Subcutaneous abdominal adipose tissue (tissue), 5 donors: ENCODE measurements around the gene ZBTB39.
"Not testable (repeated sequence)": the region's sequence is repeated elsewhere in the genome, so short reads cannot be mapped to it uniquely, and the experiment has no call there.

Source experiments
- H3K27ac ChIP-seq: one replicate; pipeline ENCODE4 v1.7.0; 2013; ENCODE audit warnings: low read depth, mild to moderate bottlenecking, inconsistent platforms, low read length, moderate library complexity
- H3K27me3 ChIP-seq, 5 donors: one replicate each; pipeline ENCODE4 v1.7.0; 2013; ENCODE audit warnings: low read length in 5 of 5, inconsistent platforms in 1 of 5; ENCODE audit not compliant: control insufficient read depth in 5 of 5, insufficient read depth in 4 of 5
- H3K36me3 ChIP-seq, 5 donors: one replicate each; pipeline ENCODE4 v1.7.0; 2013; ENCODE audit warnings: low read length in 5 of 5; ENCODE audit not compliant: control insufficient read depth in 5 of 5, insufficient read depth in 5 of 5
- H3K4me1 ChIP-seq, 5 donors: one replicate each; pipeline ENCODE4 v1.7.0; 2013; ENCODE audit warnings: low read length in 5 of 5, mild to moderate bottlenecking in 3 of 5, moderate library complexity in 1 of 5; ENCODE audit not compliant: control insufficient read depth in 5 of 5, insufficient read depth in 5 of 5
- H3K4me3 ChIP-seq, 5 donors: one replicate each; pipeline ENCODE4 v1.7.0; 2013; ENCODE audit warnings: low read length in 5 of 5, low read depth in 1 of 5
- H3K9ac ChIP-seq, 5 donors: one replicate each; pipeline ENCODE4 v1.7.0; 2013; ENCODE audit warnings: low read length in 5 of 5, mild to moderate bottlenecking in 4 of 5, moderate library complexity in 3 of 5
- H3K9me3 ChIP-seq, 5 donors: one replicate each; pipeline ENCODE4 v1.7.0; 2013; ENCODE audit warnings: low read length in 5 of 5; ENCODE audit not compliant: control insufficient read depth in 5 of 5
- donor health status: healthy.
- donor health status: healthy.
- donor health status: healthy.
- donor health status: healthy.
- donor health status: healthy.

ZBTB39 gene

DNA sequence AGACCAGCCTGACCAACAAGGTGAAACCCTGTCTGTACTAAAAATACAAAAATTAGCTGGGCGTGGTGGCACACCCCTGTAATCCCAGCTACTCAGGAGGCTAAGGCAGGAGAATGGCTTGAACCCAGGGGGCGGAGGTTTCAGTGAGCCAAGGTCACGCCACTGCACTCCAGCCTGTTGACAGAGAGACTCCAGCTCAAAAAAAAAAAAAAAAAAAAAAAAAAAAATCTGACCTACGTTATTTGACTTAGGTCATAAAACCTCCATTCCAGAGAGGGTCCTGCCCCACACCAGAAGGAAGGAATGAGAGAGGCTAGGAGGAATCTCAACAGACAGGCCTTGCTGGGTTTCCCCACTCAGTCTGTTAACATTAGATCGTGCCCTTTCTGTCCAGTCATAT is 12.0 kb upstream of the ZBTB39 start:
- H3K4me3 ChIP-seq, H3K9ac ChIP-seq, H3K36me3 ChIP-seq, H3K4me1 ChIP-seq, H3K27ac ChIP-seq, H3K9me3 ChIP-seq: not testable (repeated sequence)
- H3K27me3 ChIP-seq = peaks cover 7 to 26% (median 19%) of the 10 kb centered on the region in 5 donors

DNA sequence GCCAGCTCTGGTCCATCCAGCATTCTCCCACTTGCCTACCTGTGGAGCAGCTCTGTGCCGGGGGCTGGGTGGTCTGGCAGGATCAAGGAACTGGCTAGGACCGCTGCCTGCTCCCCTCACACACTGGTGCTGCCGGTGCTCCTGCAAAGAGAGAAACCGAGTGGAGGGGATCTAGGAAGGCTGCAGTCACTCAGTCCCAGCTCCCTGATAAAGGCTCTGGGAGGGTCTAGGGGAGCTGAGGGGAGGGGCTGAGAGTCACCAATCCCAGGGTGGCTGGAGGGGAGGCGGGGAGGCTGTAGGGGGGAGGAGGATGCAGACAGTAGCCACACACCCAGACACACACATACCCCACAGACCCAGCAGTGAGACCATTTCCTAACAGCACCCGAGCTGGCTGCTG is 10.0 kb upstream of the ZBTB39 start, which contains the start of gene TAC3:
Gene TAC3 (minus strand): TSS at position 182 of the 400 bp plus-strand sequence. CDS start 732 bp downstream, outside the sequence.
- Histone ChIP-seq H3K27me3 (peaks cover 13 to 31% (median 21%) of the 10 kb centered on the region in 5 donors), H3K9ac (no peak within 1 kb of the TSS), H3K4me3 (no peak within 1 kb of the TSS), H3K9me3 (no peaks in the 10 kb centered on the region), H3K27ac (no peak within 1 kb of the TSS), H3K36me3 (no peaks in the 10 kb centered on the region), H3K4me1 (peaks cover 2 to 9% (median 5%) of the 10 kb centered on the region in 5 donors)

- Histone ChIP-seq H3K27me3 (peaks cover 13 to 31% (median 21%) of the 10 kb centered on the region in 5 donors), H3K27ac (no peak overlapping the region), H3K4me3 (no peak overlapping the region), H3K4me1 (peaks cover 0 to 2% (median 0%) of the 10 kb centered on the region in 5 donors), H3K36me3 (no peaks in the 10 kb centered on the region), H3K9me3 (no peaks in the 10 kb centered on the region), H3K9ac (no peak overlapping the region)
Observed at GRCh38 chr12:57012600-57013465, 6.5 kb upstream of the ZBTB39 start.

- peaks cover 2 to 6% (median 3%) of the 10 kb centered on the region in 5 donors for H3K4me1 ChIP-seq
Observed at GRCh38 chr12:57011438-57012424, 5.4 kb upstream of the ZBTB39 start.

GRCh38 chr12:57010627-57011247 is 4.4 kb upstream of the ZBTB39 start:
- Histone ChIP-seq H3K4me1 (peaks cover 3 to 11% (median 9%) of the 10 kb centered on the region in 5 donors), H3K9ac (no peak overlapping the region), H3K27me3 (peaks cover 11 to 26% (median 15%) of the 10 kb centered on the region in 5 donors), H3K9me3 (no peaks in the 10 kb centered on the region), H3K27ac (no peak overlapping the region), H3K36me3 (no peaks in the 10 kb centered on the region), H3K4me3 (no peak overlapping the region)

More at GRCh38 chr12:57011438-57012424, 5.4 kb upstream of the ZBTB39 start:
- no peak overlapping the region for H3K27ac ChIP-seq
- no peaks in the 10 kb centered on the region for H3K36me3 ChIP-seq
- no peaks in the 10 kb centered on the region for H3K9me3 ChIP-seq
- H3K4me3 ChIP-seq = no peak overlapping the region
- H3K9ac ChIP-seq = no peak overlapping the region
- H3K27me3 ChIP-seq = peaks cover 13 to 31% (median 21%) of the 10 kb centered on the region in 5 donors

DNA sequence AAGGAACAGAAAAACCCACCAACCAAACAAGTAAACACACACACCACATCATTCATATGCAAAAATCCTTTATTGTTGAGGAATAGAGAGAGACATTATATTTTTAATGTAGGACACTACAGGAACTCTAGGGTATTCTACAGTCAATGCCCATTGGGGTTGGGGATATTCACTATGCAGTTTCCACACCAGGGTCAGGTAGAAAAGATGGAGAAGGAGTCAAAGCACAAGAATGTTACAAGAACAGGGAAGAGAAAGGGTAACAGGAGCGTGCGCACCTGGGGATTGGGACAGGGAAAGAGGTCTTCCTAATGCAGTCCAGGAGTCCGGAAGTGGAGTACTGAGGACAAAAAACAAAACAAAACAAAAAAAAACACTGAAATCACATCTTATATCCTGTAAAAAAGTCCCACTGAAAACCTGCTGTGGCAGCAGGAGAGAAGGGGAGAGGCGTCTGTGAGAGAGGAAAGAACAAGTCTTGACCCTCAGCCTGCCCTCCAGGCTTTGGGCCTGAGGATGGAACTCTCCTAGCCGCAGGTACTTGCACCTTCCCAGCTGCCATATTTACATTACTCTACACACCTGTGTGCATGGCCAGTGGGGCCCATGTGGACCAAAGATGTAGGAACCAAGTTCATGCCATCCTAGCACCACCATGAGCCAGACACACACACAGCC is 3.7 kb upstream of the ZBTB39 start:
- Histone ChIP-seq H3K27me3 (peaks cover 8 to 19% (median 12%) of the 10 kb centered on the region in 5 donors), H3K4me3 (no peak overlapping the region), H3K9ac (no peak overlapping the region), H3K9me3 (no peaks in the 10 kb centered on the region), H3K27ac (no peak overlapping the region), H3K36me3 (no peaks in the 10 kb centered on the region), H3K4me1 (peaks cover 4 to 17% (median 16%) of the 10 kb centered on the region in 5 donors)

- Histone ChIP-seq H3K27ac (no peak overlapping the region), H3K36me3 (peaks cover 0 to 16% (median 16%) of the 10 kb centered on the region in 5 donors), H3K27me3 (peaks cover 0 to 6% (median 4%) of the 10 kb centered on the region in 5 donors), H3K9ac (peak overlapping the region in 1 of 5 donors; percentile 27), H3K4me3 (no peak overlapping the region), H3K4me1 (peaks cover 4 to 24% (median 22%) of the 10 kb centered on the region in 5 donors), H3K9me3 (no peaks in the 10 kb centered on the region)
Observed at GRCh38 chr12:57008178-57008577, 1.8 kb upstream of the ZBTB39 start.

DNA sequence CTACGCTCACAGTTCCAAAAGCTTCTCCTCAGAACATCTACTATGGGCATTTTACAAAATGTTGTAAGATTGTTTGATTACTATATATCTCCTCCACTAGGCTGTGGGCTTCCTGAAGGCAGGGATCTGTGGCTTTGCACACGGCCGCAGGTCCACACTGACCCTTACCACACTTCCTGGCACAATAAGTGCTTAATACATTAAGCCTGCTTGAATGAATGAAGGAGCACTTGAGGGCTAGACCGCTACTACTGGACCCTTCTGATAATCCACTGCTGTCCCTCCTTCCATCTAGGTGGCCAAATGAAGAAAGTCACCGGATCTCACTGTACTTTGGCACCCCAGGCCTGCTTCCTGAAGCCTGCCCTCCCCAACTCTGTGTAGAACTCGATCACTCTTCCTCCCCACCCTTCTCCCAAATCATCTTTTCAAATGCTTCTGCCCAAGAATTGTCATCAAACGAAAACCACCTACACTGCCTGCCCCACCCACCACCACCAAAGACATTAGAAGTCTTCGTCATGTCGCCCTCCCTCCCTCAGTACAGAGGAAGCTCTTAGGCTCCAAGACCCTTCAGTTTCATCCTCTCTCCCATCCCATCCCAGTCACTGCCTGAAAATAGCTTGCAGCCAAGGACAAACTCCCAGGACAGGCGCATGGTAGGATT is 596 bp upstream of the ZBTB39 start:
- Histone ChIP-seq H3K27ac (no peak overlapping the region), H3K4me3 (peak overlapping the region; percentile 42 to 58 (median 48)), H3K9me3 (no peaks in the 10 kb centered on the region), H3K9ac (peak overlapping the region in 3 of 5 donors; percentile 40 to 66 (median 59)), H3K36me3 (peaks cover 2 to 29% (median 28%) of the 10 kb centered on the region in 5 donors), H3K27me3 (no peaks in the 10 kb centered on the region), H3K4me1 (peaks cover 4 to 24% (median 22%) of the 10 kb centered on the region in 5 donors)
